Skeletal muscle satellite cell (primary cell): ENCODE results near the gene SPDYE11. TPM values are rescaled to one million over a fixed set of nuclear protein-coding genes. Genes with fewer than 3 reads are reported as not detected.
"Not testable (repeated sequence)": the region's sequence is repeated elsewhere in the genome, so short reads cannot be mapped to it uniquely, and the experiment has no call there.

Experiments used
- H3K27me3 ChIP-seq: 2 replicates; pipeline ENCODE4 v1.7.0; 2013; ENCODE audit warnings: low read length; ENCODE audit not compliant: control insufficient read depth, insufficient read depth
- H3K36me3 ChIP-seq: 2 replicates; pipeline ENCODE4 v1.7.0; 2013; ENCODE audit warnings: mild to moderate bottlenecking, control low read depth, low read length; ENCODE audit not compliant: insufficient read depth
- H3K4me1 ChIP-seq: 2 replicates; pipeline ENCODE4 v1.7.0; 2013; ENCODE audit warnings: low read length; ENCODE audit not compliant: control insufficient read depth, insufficient read depth
- H3K4me2 ChIP-seq: 2 replicates; pipeline ENCODE4 v1.7.0; 2013; ENCODE audit warnings: mild to moderate bottlenecking, low read length
- H3K4me3 ChIP-seq: 2 replicates; pipeline ENCODE4 v1.7.0; 2013; ENCODE audit warnings: low read length
- H3K9ac ChIP-seq: 2 replicates; pipeline ENCODE4 v1.7.0; 2013; ENCODE audit warnings: mild to moderate bottlenecking, low read depth, low read length, moderate library complexity
- H3K9me3 ChIP-seq: replicated peaks from 2 replicates; pipeline ENCODE4 v1.7.0; 2013; ENCODE audit warnings: mild to moderate bottlenecking, control low read depth, low read length
- small RNA-seq: library from RNA; depleted of rRNA; stranded (forward); fragments of <200 nt; gene quantifications from one replicate; pipeline ENCODE3, GENCODE V24; 2012
- total RNA-seq: library from RNA; depleted of rRNA; stranded (reverse); fragments of >200 nt; gene quantifications from 2 replicates; pipeline ENCODE4 v1.2.3, GENCODE V29; 2012; rRNA removed

Gene SPDYE11, protein sequence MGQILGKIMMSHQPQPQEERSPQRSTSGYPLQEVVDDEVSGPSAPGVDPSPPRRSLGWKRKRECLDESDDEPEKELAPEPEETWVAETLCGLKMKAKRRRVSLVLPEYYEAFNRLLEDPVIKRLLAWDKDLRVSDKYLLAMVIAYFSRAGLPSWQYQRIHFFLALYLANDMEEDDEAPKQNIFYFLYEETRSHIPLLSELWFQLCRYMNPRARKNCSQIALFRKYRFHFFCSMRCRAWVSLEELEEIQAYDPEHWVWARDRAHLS
- total RNA-seq: not detected in 2 replicates

- not testable (repeated sequence) for H3K4me3 ChIP-seq, H3K9ac ChIP-seq, H3K4me1 ChIP-seq, H3K9me3 ChIP-seq, H3K27me3 ChIP-seq, H3K4me2 ChIP-seq, H3K36me3 ChIP-seq
These were observed at the start of gene SPDYE11 for GRCh38 chr7:73057811-73058210. Gene SPDYE11, minus strand, starts transcription at chr7:73057911. Its CDS starts 1,800 bp downstream, at chr7:73056111.

- not testable (repeated sequence) for H3K9ac ChIP-seq, H3K9me3 ChIP-seq, H3K27me3 ChIP-seq, H3K36me3 ChIP-seq, H3K4me2 ChIP-seq, H3K4me3 ChIP-seq, H3K4me1 ChIP-seq
These were observed 28.2 kb upstream of the SPDYE11 start, which contains the start of gene SPDYE9 for GRCh38 chr7:73085938-73086337. Gene SPDYE9, minus strand, starts transcription at chr7:73086038. Its CDS starts 1,800 bp downstream, at chr7:73084238.

GRCh38 chr7:73029666-73030065 lies 28.0 kb downstream of the SPDYE11 start, which contains the start of gene SPDYE8:
Gene SPDYE8, minus strand, starts transcription at chr7:73029766. Its CDS starts 1,800 bp downstream, at chr7:73027966.
- H3K36me3 ChIP-seq, H3K4me2 ChIP-seq, H3K27me3 ChIP-seq, H3K9me3 ChIP-seq, H3K9ac ChIP-seq, H3K4me3 ChIP-seq, H3K4me1 ChIP-seq: not testable (repeated sequence)

DNA sequence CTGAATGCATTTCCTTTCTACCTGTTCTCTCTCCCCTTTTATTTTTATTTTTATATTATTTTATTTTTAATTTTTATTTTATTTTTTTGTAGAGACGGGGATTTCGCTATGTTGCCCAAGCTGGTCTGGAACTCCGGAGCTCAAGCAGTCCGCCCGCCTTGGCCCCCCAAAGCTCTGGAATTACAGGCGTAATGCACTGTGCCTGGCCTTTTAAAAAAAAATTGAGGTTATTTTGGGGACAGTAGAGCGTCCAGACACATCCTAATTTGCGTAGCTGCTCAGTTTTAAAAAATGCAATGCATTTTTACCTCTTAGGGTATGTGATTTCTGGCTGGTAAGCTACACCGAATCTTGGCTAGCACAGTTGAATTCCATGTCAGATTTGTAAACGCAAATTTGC lies 51.2 kb downstream of the SPDYE11 start:
- peak overlapping the region; percentile 66 for H3K4me3 ChIP-seq
- peak overlapping the region; percentile 85 for H3K4me2 ChIP-seq
- not testable (repeated sequence) for H3K4me1 ChIP-seq, H3K9me3 ChIP-seq, H3K36me3 ChIP-seq, H3K27me3 ChIP-seq
- H3K9ac ChIP-seq: peak overlapping the region; percentile 69

GRCh38 chr7:73005693-73006447 lies 51.8 kb downstream of the SPDYE11 start:
- H3K36me3 ChIP-seq, H3K4me1 ChIP-seq, H3K27me3 ChIP-seq, H3K9me3 ChIP-seq: not testable (repeated sequence)
- Histone ChIP-seq H3K4me2 (peak overlapping the region; percentile 73), H3K9ac (peak overlapping the region; percentile 84), H3K4me3 (peak overlapping the region; percentile 79)

DNA sequence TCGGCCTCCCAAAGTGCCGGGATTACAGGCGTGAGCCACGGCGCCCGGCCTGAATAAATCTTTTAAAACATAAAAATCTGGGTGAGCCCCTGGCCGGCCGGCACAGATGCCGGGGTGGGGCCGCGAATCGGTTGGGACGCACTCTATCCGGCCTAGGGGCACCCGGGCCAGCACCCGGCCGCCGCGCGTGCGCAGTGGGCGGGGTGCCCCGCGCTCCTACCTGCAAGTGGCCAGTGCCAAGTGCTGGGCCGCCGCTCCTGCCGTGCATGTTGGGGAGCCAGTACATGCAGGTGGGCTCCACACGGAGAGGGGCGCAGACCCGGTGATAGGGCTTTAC lies 52.4 kb downstream of the SPDYE11 start:
- not testable (repeated sequence) for H3K9me3 ChIP-seq, H3K4me1 ChIP-seq, H3K36me3 ChIP-seq, H3K27me3 ChIP-seq
- peak overlapping the region; percentile 57 for H3K4me2 ChIP-seq
- peak overlapping the region; percentile 75 for H3K4me3 ChIP-seq
- H3K9ac ChIP-seq: peak overlapping the region; percentile 84

- H3K36me3 ChIP-seq, H3K4me3 ChIP-seq, H3K27me3 ChIP-seq, H3K9me3 ChIP-seq, H3K4me2 ChIP-seq, H3K4me1 ChIP-seq, H3K9ac ChIP-seq: not testable (repeated sequence)
These were observed 59.7 kb downstream of the SPDYE11 start for GRCh38 chr7:72997887-72998468.

Small RNA genes lying within 50 kb of the gene (small RNA-seq; reads per million reads assigned to genes)
- gene RF00019: not detected
